Measurements from ENCODE around the gene CDH13. TPM values are rescaled to one million over a fixed set of nuclear protein-coding genes. Genes with fewer than 3 reads are reported as not detected.

CDH13 gene
- total RNA-seq, 1 donor from 2014 or later = 45.1 TPM

- H3K36me3 Mint-ChIP-seq (ENCODE audit: low read depth) = no peaks in the 10 kb centered on the region
- DNase-seq (ENCODE audit: low spot score) = no peak
- H3K4me3 Mint-ChIP-seq (ENCODE audit: unreplicated experiment) = no peak overlapping the region
- TF ChIP-seq, protein P1, sequence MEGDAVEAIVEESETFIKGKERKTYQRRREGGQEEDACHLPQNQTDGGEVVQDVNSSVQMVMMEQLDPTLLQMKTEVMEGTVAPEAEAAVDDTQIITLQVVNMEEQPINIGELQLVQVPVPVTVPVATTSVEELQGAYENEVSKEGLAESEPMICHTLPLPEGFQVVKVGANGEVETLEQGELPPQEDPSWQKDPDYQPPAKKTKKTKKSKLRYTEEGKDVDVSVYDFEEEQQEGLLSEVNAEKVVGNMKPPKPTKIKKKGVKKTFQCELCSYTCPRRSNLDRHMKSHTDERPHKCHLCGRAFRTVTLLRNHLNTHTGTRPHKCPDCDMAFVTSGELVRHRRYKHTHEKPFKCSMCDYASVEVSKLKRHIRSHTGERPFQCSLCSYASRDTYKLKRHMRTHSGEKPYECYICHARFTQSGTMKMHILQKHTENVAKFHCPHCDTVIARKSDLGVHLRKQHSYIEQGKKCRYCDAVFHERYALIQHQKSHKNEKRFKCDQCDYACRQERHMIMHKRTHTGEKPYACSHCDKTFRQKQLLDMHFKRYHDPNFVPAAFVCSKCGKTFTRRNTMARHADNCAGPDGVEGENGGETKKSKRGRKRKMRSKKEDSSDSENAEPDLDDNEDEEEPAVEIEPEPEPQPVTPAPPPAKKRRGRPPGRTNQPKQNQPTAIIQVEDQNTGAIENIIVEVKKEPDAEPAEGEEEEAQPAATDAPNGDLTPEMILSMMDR (IDR thresholded peaks at IDR 0.05) = no peak
- H3K27ac Mint-ChIP-seq (ENCODE audit: unreplicated experiment) = no peak overlapping the region
- no peaks in the 10 kb centered on the region for H3K9me3 Mint-ChIP-seq (ENCODE audit: low read depth)
- no peaks in the 10 kb centered on the region for H3K27me3 Mint-ChIP-seq (ENCODE audit: low read depth)
- no peaks in the 10 kb centered on the region for H3K4me1 Mint-ChIP-seq (ENCODE audit: low read depth)
Measured at GRCh38 chr16:83630979-83631378, 1004.2 kb downstream of the CDH13 start.

DNA sequence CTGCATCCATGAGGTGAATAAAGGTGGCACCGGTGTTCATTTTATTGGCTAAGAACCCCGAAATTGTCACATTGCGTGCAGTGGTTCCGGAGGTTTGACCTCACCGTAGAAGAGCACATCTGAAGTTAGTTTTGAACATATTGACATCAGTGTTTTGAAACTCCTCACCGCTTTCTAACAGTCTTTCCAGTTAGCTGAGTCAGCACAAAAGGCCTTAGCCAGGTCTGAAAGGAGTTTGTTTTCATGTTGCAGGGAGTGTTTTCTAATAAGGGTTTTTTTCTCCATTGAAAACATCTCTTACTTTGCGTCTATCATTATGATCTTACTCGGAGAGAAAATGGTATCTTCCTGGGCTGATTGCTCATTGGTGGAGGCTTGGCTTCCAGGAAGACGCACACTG, 1006.5 kb downstream of the CDH13 start:
- no peaks in the 10 kb centered on the region for H3K36me3 Mint-ChIP-seq (ENCODE audit: low read depth)
- TF ChIP-seq, protein P1 (IDR thresholded peaks at IDR 0.05) = no peak
- no peak for DNase-seq (ENCODE audit: low spot score)
- H3K4me3 Mint-ChIP-seq (ENCODE audit: unreplicated experiment) = no peak overlapping the region
- H3K9me3 Mint-ChIP-seq (ENCODE audit: low read depth) = no peaks in the 10 kb centered on the region
- H3K4me1 Mint-ChIP-seq (ENCODE audit: low read depth) = no peaks in the 10 kb centered on the region
- no peaks in the 10 kb centered on the region for H3K27me3 Mint-ChIP-seq (ENCODE audit: low read depth)
- no peak overlapping the region for H3K27ac Mint-ChIP-seq (ENCODE audit: unreplicated experiment)

DNA sequence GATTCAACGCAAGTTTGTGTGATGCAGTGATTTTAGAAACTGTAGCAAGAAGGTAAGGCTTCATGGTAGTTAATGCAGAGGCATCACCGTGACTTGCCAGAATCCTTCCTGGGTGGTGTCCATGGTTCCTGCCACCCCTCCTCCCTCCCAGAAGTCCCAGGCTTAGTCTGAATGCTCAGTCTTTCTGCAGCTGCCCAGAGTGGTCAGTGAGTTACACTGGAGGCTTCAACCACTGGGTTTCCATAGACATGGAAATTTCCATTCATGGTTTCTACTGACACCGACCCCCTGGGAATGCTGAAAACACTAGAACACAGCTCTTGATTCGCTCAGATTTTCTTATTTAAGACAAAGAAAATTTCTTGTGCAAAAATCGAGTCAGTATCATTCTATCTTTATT, 1021.6 kb downstream of the CDH13 start:
- no peaks in the 10 kb centered on the region for H3K27me3 Mint-ChIP-seq (ENCODE audit: low read depth)
- TF ChIP-seq, protein P1 (IDR thresholded peaks at IDR 0.05) = no peak
- DNase-seq (ENCODE audit: low spot score) = no peak
- H3K4me1 Mint-ChIP-seq (ENCODE audit: low read depth) = no peaks in the 10 kb centered on the region
- H3K9me3 Mint-ChIP-seq (ENCODE audit: low read depth) = no peaks in the 10 kb centered on the region
- no peak overlapping the region for H3K27ac Mint-ChIP-seq (ENCODE audit: unreplicated experiment)
- no peaks in the 10 kb centered on the region for H3K36me3 Mint-ChIP-seq (ENCODE audit: low read depth)
- no peak overlapping the region for H3K4me3 Mint-ChIP-seq (ENCODE audit: unreplicated experiment)

DNA sequence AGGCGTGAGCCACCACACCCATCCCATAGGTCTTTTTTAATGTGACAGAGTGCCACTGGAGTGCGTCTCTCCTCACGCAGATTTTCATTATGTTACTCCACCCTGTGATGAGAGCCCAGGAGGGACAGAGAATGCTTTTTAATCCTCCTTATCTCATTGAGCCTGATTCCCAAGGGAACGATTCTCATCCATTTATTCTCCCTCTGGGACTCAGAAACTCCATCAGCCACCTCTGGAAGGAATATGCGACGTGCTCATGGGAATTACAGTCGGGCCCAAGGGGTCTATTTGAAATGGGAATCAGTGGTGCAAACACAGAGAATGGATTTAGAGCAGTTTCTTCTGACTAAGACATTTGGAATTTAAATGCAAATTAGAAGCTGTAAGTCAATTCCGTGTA, 1025.1 kb downstream of the CDH13 start:
- no peak for DNase-seq (ENCODE audit: low spot score)
- Mint-ChIP-seq H3K36me3 (ENCODE audit: low read depth) (no peaks in the 10 kb centered on the region), H3K27me3 (ENCODE audit: low read depth) (no peaks in the 10 kb centered on the region), H3K27ac (ENCODE audit: unreplicated experiment) (no peak overlapping the region), H3K4me1 (ENCODE audit: low read depth) (no peaks in the 10 kb centered on the region), H3K4me3 (ENCODE audit: unreplicated experiment) (no peak overlapping the region), H3K9me3 (ENCODE audit: low read depth) (no peaks in the 10 kb centered on the region)
- TF ChIP-seq, protein P1 (IDR thresholded peaks at IDR 0.05) = no peak

DNA sequence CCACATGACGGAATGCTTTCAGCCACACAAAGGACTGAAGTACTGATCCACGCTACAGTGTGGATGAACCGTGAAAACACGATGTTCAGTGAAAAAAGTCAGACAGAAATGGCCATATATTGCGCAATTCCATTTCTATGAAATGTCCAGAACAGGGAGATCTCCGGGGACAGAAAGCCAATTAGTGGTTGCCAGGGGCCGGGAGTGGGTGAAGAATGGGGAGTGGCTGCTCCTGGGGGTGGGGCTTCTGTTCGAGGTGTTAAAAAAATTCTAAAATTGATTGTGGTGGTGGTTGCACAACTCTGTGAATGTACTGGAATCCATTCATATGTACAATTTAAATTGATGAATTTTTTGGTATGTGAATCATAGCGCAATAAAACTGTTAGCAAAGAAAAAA, 1026.2 kb downstream of the CDH13 start:
- no peak overlapping the region for H3K27ac Mint-ChIP-seq (ENCODE audit: unreplicated experiment)
- no peaks in the 10 kb centered on the region for H3K27me3 Mint-ChIP-seq (ENCODE audit: low read depth)
- no peak for DNase-seq (ENCODE audit: low spot score)
- TF ChIP-seq, protein P1 (IDR thresholded peaks at IDR 0.05) = no peak
- no peaks in the 10 kb centered on the region for H3K4me1 Mint-ChIP-seq (ENCODE audit: low read depth)
- no peaks in the 10 kb centered on the region for H3K36me3 Mint-ChIP-seq (ENCODE audit: low read depth)
- H3K9me3 Mint-ChIP-seq (ENCODE audit: low read depth) = no peaks in the 10 kb centered on the region
- no peak overlapping the region for H3K4me3 Mint-ChIP-seq (ENCODE audit: unreplicated experiment)
